ENCODE data around the gene RBM4.
A peak's percentile ranks its signal among the peaks of the same experiment; 100 is the strongest.

RBM4 gene

GRCh38 chr11:66592457-66593302 is 45.8 kb upstream of the RBM4 start, which contains the start of the genes CCDC87 and CCS:
Gene CCDC87, minus strand, starts transcription at chr11:66593063. Its CDS starts 48 bp downstream, at chr11:66593015.
Gene CCS, plus strand, starts transcription at chr11:66593185. Its CDS starts 77 bp downstream, at chr11:66593262.
- Histone ChIP-seq H4K20me1 (ENCODE audit: insufficient read depth, low read length) (no peaks in the 10 kb centered on the region), H3K27me3 (ENCODE audit: low read depth, low read length) (no peaks in the 10 kb centered on the region), H3K9ac (ENCODE audit: low read length) (peak within 1 kb of the TSS; percentile 91), H3K27ac (ENCODE audit: low read length) (peak within 1 kb of the TSS; percentile 26; the same call in 1 of the 2 replicates), H3K4me3 (ENCODE audit: low read length) (peak within 1 kb of the TSS; percentile 88), H3K4me2 (ENCODE audit: low read length) (peak within 1 kb of the TSS; percentile 91), H3K4me1 (ENCODE audit: low read length) (peaks cover 10% of the 10 kb centered on the region), H3K36me3 (replicated peaks; ENCODE audit: low read depth, low read length) (peaks cover 4% of the 10 kb centered on the region), H3K79me2 (ENCODE audit: low read length) (peaks cover 9% of the 10 kb centered on the region), H3K9me3 (ENCODE audit: insufficient read depth, low read length) (no peaks in the 10 kb centered on the region), H2AFZ (ENCODE audit: low read depth, low read length) (peak within 1 kb of the TSS; percentile 80)
- TF ChIP-seq, protein P1, sequence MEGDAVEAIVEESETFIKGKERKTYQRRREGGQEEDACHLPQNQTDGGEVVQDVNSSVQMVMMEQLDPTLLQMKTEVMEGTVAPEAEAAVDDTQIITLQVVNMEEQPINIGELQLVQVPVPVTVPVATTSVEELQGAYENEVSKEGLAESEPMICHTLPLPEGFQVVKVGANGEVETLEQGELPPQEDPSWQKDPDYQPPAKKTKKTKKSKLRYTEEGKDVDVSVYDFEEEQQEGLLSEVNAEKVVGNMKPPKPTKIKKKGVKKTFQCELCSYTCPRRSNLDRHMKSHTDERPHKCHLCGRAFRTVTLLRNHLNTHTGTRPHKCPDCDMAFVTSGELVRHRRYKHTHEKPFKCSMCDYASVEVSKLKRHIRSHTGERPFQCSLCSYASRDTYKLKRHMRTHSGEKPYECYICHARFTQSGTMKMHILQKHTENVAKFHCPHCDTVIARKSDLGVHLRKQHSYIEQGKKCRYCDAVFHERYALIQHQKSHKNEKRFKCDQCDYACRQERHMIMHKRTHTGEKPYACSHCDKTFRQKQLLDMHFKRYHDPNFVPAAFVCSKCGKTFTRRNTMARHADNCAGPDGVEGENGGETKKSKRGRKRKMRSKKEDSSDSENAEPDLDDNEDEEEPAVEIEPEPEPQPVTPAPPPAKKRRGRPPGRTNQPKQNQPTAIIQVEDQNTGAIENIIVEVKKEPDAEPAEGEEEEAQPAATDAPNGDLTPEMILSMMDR (IDR thresholded peaks at IDR 0.05; ENCODE audit: low read depth, low read length) = peak; percentile 56
- TF ChIP-seq EZH2phosphoT487 (IDR thresholded peaks at IDR 0.05; ENCODE audit: low read depth) = no peak

GRCh38 chr11:66593303-66593635 is 45.2 kb upstream of the RBM4 start:
- Histone ChIP-seq H3K36me3 (replicated peaks; ENCODE audit: low read depth, low read length) (peaks cover 4% of the 10 kb centered on the region), H3K79me2 (ENCODE audit: low read length) (peaks cover 9% of the 10 kb centered on the region), H3K4me1 (ENCODE audit: low read length) (peaks cover 10% of the 10 kb centered on the region), H3K9me3 (ENCODE audit: insufficient read depth, low read length) (no peaks in the 10 kb centered on the region), H3K4me3 (ENCODE audit: low read length) (peak overlapping the region; percentile 88), H2AFZ (ENCODE audit: low read depth, low read length) (peak overlapping the region; percentile 80), H3K27ac (ENCODE audit: low read length) (peak overlapping the region; percentile 26; the same call in 1 of the 2 replicates), H3K9ac (ENCODE audit: low read length) (peak overlapping the region; percentile 91), H4K20me1 (ENCODE audit: insufficient read depth, low read length) (no peaks in the 10 kb centered on the region), H3K4me2 (ENCODE audit: low read length) (peak overlapping the region; percentile 91), H3K27me3 (ENCODE audit: low read depth, low read length) (no peaks in the 10 kb centered on the region)
- TF ChIP-seq EZH2phosphoT487 (IDR thresholded peaks at IDR 0.05; ENCODE audit: low read depth) = no peak
- TF ChIP-seq, protein P1 (IDR thresholded peaks at IDR 0.05; ENCODE audit: low read depth, low read length) = no peak

DNA sequence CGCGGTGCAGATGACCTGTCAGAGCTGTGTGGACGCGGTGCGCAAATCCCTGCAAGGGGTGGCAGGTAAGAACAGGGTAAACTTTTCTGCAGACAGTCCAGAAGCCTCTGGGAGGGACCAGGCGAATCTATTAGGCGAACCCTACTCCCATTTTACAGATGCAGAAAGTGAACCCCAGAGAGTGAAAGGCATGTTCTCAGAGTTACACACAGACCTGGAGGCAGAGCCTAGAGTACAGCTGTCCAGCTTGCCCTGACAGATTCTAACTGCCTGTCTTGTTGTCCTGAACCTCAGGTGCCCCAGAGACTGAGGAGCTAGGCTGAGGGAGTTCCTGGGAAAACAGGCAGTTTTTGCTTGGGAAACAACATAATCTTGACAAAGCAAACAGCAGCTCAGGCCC is 44.9 kb upstream of the RBM4 start:
- peaks cover 10% of the 10 kb centered on the region for H3K4me1 ChIP-seq (ENCODE audit: low read length)
- no peaks in the 10 kb centered on the region for H3K9me3 ChIP-seq (ENCODE audit: insufficient read depth, low read length)
- no peak overlapping the region for H2AFZ ChIP-seq (ENCODE audit: low read depth, low read length)
- H3K79me2 ChIP-seq (ENCODE audit: low read length) = peaks cover 9% of the 10 kb centered on the region
- H3K27ac ChIP-seq (ENCODE audit: low read length) = no peak overlapping the region
- TF ChIP-seq EZH2phosphoT487 (IDR thresholded peaks at IDR 0.05; ENCODE audit: low read depth) = no peak
- TF ChIP-seq, protein P1 (IDR thresholded peaks at IDR 0.05; ENCODE audit: low read depth, low read length) = no peak
- H3K36me3 ChIP-seq (replicated peaks; ENCODE audit: low read depth, low read length) = peaks cover 4% of the 10 kb centered on the region
- no peaks in the 10 kb centered on the region for H3K27me3 ChIP-seq (ENCODE audit: low read depth, low read length)
- peak overlapping the region; percentile 88 for H3K4me3 ChIP-seq (ENCODE audit: low read length)
- peak overlapping the region; percentile 91 for H3K9ac ChIP-seq (ENCODE audit: low read length)
- H3K4me2 ChIP-seq (ENCODE audit: low read length) = peak overlapping the region; percentile 91
- no peaks in the 10 kb centered on the region for H4K20me1 ChIP-seq (ENCODE audit: insufficient read depth, low read length)

GRCh38 chr11:66595245-66595904 is 43.1 kb upstream of the RBM4 start:
- no peak overlapping the region for H3K9ac ChIP-seq (ENCODE audit: low read length)
- H3K4me2 ChIP-seq (ENCODE audit: low read length) = no peak overlapping the region
- H3K27ac ChIP-seq (ENCODE audit: low read length) = no peak overlapping the region

More at GRCh38 chr11:66595245-66595904, 43.1 kb upstream of the RBM4 start:
- Histone ChIP-seq H2AFZ (ENCODE audit: low read depth, low read length) (no peak overlapping the region), H4K20me1 (ENCODE audit: insufficient read depth, low read length) (no peaks in the 10 kb centered on the region), H3K4me1 (ENCODE audit: low read length) (peaks cover 14% of the 10 kb centered on the region), H3K9me3 (ENCODE audit: insufficient read depth, low read length) (no peaks in the 10 kb centered on the region), H3K79me2 (ENCODE audit: low read length) (peaks cover 9% of the 10 kb centered on the region), H3K27me3 (ENCODE audit: low read depth, low read length) (no peaks in the 10 kb centered on the region), H3K36me3 (replicated peaks; ENCODE audit: low read depth, low read length) (peaks cover 13% of the 10 kb centered on the region), H3K4me3 (ENCODE audit: low read length) (no peak overlapping the region)
- TF ChIP-seq EZH2phosphoT487 (IDR thresholded peaks at IDR 0.05; ENCODE audit: low read depth) = no peak
- TF ChIP-seq, protein P1 (IDR thresholded peaks at IDR 0.05; ENCODE audit: low read depth, low read length) = no peak

Measured in OCI-LY3 (cell line).